Measurements from ENCODE around the gene MT1A. TPM values are rescaled to one million over a fixed set of nuclear protein-coding genes. Genes with fewer than 3 reads are reported as not detected.
A peak's percentile ranks its signal among the peaks of the same experiment; 100 is the strongest.
"Not testable (repeated sequence)": the region's sequence is repeated elsewhere in the genome, so short reads cannot be mapped to it uniquely, and the experiment has no call there.

MT1A gene
- total and polyA plus RNA-seq, 8 donors = 0.78 to 24.1 (median 2.0) TPM; not detected in 4

DNA sequence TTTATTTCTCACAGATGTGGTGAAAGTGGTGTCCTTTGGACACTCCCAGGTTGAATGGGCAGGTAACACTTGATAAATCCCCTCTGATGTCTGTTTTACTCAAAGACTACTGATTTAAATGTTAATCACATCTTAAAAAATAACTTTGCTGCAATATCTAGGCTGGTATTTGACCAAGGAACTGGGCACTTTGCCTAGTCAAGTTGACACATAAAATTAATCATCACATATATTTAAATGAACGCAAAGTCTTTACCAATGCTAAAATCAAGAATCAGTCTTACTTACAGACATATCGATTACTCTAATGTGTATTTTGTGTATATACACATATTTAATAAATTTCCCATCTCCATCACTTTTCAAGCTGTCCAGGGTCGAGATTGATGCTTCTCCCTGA, 23.1 kb upstream of the MT1A start:
- H3K27me3 ChIP-seq = peaks cover 0 to 31% of the 10 kb centered on the region in 2 donors
- H3K9me3 ChIP-seq = no peaks in the 10 kb centered on the region
- intact Hi-C loops (cut with DNase I) = no loop called here
- no peak overlapping the region for H3K27ac ChIP-seq
- H3K4me3 ChIP-seq = no peak overlapping the region
- DNase-seq = no peak
- peaks cover 4 to 25% of the 10 kb centered on the region in 2 donors for H3K4me1 ChIP-seq
- no peak for TF ChIP-seq CTCF (IDR thresholded peaks at IDR 0.05)
- H3K36me3 ChIP-seq = no peaks in the 10 kb centered on the region
- ATAC-seq = no peak

GRCh38 chr16:56616608-56617211, 21.8 kb upstream of the MT1A start:
- Histone ChIP-seq H3K27ac (peak overlapping the region; percentile 11 to 71), H3K4me3 (peak overlapping the region; percentile 39 to 40), H3K27me3 (peaks cover 0 to 31% of the 10 kb centered on the region in 2 donors), H3K4me1 (peaks cover 0 to 13% of the 10 kb centered on the region in 2 donors), H3K36me3 (no peaks in the 10 kb centered on the region), H3K9me3 (no peaks in the 10 kb centered on the region)
- intact Hi-C loops (cut with DNase I) = no loop called here
- DNase-seq = no peak
- no peak for TF ChIP-seq CTCF (IDR thresholded peaks at IDR 0.05)
- ATAC-seq = peak; percentile 30

GRCh38 chr16:56617212-56618085, 21.0 kb upstream of the MT1A start:
- Histone ChIP-seq H3K4me3 (peak overlapping the region; percentile 39 to 40), H3K4me1 (peaks cover 0 to 13% of the 10 kb centered on the region in 2 donors), H3K9me3 (no peaks in the 10 kb centered on the region), H3K36me3 (no peaks in the 10 kb centered on the region), H3K27me3 (peaks cover 0 to 31% of the 10 kb centered on the region in 2 donors), H3K27ac (peak overlapping the region; percentile 11 to 71)
- peak in 1 of 2 donors; percentile 24 for TF ChIP-seq CTCF (IDR thresholded peaks at IDR 0.05)
- ATAC-seq = peak; percentile 99
- intact Hi-C loops (cut with DNase I) = no loop called here
- peak; percentile 79 to 93 (median 86) for DNase-seq

- H3K36me3 ChIP-seq = no peaks in the 10 kb centered on the region
- H3K9me3 ChIP-seq = no peaks in the 10 kb centered on the region
- no peak overlapping the region for H3K27ac ChIP-seq
- H3K4me3 ChIP-seq = no peak overlapping the region
- ATAC-seq (no peak), DNase-seq (no peak)
- intact Hi-C loops (cut with DNase I) = no loop called here
- no peak for TF ChIP-seq CTCF (IDR thresholded peaks at IDR 0.05)
- peaks cover 0 to 13% of the 10 kb centered on the region in 2 donors for H3K4me1 ChIP-seq
- peaks cover 0 to 31% of the 10 kb centered on the region in 2 donors for H3K27me3 ChIP-seq
Observed at GRCh38 chr16:56618138-56618537, 20.3 kb upstream of the MT1A start.

- Histone ChIP-seq H3K4me1 (peaks cover 0 to 21% of the 10 kb centered on the region in 2 donors), H3K36me3 (no peaks in the 10 kb centered on the region), H3K9me3 (no peaks in the 10 kb centered on the region), H3K4me3 (no peak overlapping the region), H3K27me3 (peaks cover 0 to 44% of the 10 kb centered on the region in 2 donors), H3K27ac (no peak overlapping the region)
- ATAC-seq (no peak), DNase-seq (no peak)
- intact Hi-C loops (cut with DNase I) = no loop called here
- TF ChIP-seq CTCF (IDR thresholded peaks at IDR 0.05) = no peak
Observed at GRCh38 chr16:56620339-56620897, 18.0 kb upstream of the MT1A start.

DNA sequence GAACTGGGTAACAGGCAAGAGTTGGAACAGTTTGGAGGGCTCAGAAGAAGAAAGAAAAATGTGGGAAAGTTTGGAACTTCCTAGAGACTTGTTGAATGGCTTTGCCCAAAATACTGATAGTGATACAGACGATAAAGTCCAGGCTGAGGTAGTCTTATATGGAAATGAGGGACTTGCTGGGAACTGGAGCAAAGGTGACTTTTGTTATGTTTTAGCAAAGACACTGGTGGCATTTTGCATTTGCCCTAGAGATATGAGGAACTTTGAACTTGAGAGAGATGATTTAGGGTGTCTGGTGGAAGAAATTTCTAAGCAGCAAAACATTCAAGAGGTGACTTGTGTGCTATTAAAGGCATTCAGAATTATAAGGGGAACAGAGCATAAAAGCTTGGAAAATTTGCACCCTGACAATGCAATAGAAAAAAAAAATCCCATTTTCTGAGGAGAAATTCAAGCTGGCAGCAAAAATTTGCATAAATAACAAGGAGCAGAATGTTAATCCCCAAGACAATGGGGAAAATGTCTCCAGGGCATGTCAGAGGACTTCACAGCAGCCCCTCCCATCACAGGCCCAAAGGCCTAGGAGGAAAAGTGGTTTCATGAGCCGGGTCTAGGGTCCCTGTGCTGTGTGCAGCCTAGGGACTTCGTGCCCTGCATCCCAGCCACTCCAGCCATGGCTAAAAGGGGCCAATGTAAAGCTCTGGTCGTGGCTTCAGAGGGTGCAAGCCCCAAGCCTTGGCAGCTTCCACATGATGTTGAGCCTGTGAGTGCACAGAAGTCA, 16.6 kb upstream of the MT1A start:
- H3K4me3 ChIP-seq; H3K36me3 ChIP-seq; DNase-seq; H3K9me3 ChIP-seq; intact Hi-C loops (cut with DNase I); H3K27ac ChIP-seq; ATAC-seq: not testable (repeated sequence)
- Histone ChIP-seq H3K27me3 (peaks cover 0 to 54% of the 10 kb centered on the region in 2 donors), H3K4me1 (peaks cover 5 to 32% of the 10 kb centered on the region in 2 donors)

DNA sequence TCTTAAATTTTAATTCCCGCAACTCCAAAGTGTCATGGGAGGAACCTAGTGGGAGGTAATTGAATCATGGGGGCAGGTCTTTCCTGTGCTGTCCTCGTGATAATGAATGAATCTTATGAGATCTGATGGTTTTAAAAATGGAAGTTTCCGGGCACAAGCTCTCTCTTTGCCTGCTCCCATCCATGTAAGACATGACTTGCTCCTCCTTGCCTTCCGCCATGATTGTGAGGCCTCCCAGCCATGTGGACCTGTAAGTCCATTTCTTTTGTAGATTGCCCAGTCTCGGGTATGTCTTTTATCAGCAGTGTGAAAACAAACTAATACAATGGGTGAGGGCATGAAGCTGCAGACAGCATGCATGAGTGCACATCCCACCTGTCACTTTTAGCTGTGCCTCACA, 15.3 kb upstream of the MT1A start:
- H3K9me3 ChIP-seq; H3K36me3 ChIP-seq; intact Hi-C loops (cut with DNase I); ATAC-seq; H3K4me3 ChIP-seq; DNase-seq; H3K27ac ChIP-seq: not testable (repeated sequence)
- Histone ChIP-seq H3K4me1 (peaks cover 5 to 23% of the 10 kb centered on the region in 2 donors), H3K27me3 (peaks cover 0 to 54% of the 10 kb centered on the region in 2 donors)
